Myocyte (in vitro differentiated cells): ENCODE results near the gene SSTR5. TPM values are rescaled to one million over a fixed set of nuclear protein-coding genes. Genes with fewer than 3 reads are reported as not detected.
"Not testable (repeated sequence)": the region's sequence is repeated elsewhere in the genome, so short reads cannot be mapped to it uniquely, and the experiment has no call there.

Source experiments
- DNase-seq: peaks from one replicate; pipeline ENCODE4 v3.0.0-alpha.2; 2012; ENCODE audit warnings: low read depth
- polyA plus RNA-seq: library from polyadenylated mRNA; unstranded; fragments of >200 nt; gene quantifications from one replicate; pipeline ENCODE4 v1.2.1, GENCODE V29; 2012; ENCODE audit warnings: missing spikeins
- total RNA-seq: library from RNA; depleted of rRNA; stranded (reverse); fragments of >200 nt; gene quantifications from 2 replicates; pipeline ENCODE4 v1.2.3, GENCODE V29; 2014

SSTR5 gene
- total RNA-seq: 0.29 and 1.6 TPM in 2 replicates
- 0.74 TPM for polyA plus RNA-seq

- no peak for DNase-seq
Measured at GRCh38 chr16:1072526-1073261, at the start of gene SSTR5. Gene SSTR5, plus strand, starts transcription at chr16:1072747. Its CDS starts 6,122 bp downstream, at chr16:1078869.

- no peak for DNase-seq
Measured at GRCh38 chr16:1024138-1024537, 48.4 kb upstream of the SSTR5 start.

- not testable (repeated sequence) for DNase-seq
Measured at GRCh38 chr16:1025183-1025809, 47.3 kb upstream of the SSTR5 start.

- no peak for DNase-seq
Measured at GRCh38 chr16:1026057-1026783, 46.3 kb upstream of the SSTR5 start.

- DNase-seq: peak; percentile 97
Measured at GRCh38 chr16:1026784-1027500, 45.6 kb upstream of the SSTR5 start.

GRCh38 chr16:1027501-1027815 lies 45.1 kb upstream of the SSTR5 start:
- DNase-seq: peak; percentile 67

GRCh38 chr16:1028056-1028455 lies 44.5 kb upstream of the SSTR5 start:
- no peak for DNase-seq

- DNase-seq: no peak
Measured at GRCh38 chr16:1028524-1029258, 43.9 kb upstream of the SSTR5 start.

GRCh38 chr16:1029259-1029545 lies 43.3 kb upstream of the SSTR5 start:
- DNase-seq: no peak

GRCh38 chr16:1030473-1030901 lies 42.1 kb upstream of the SSTR5 start:
- DNase-seq: no peak

- DNase-seq: no peak
Measured at GRCh38 chr16:1031666-1032065, 40.9 kb upstream of the SSTR5 start.

- no peak for DNase-seq
Measured at GRCh38 chr16:1032607-1033006, 39.9 kb upstream of the SSTR5 start.

GRCh38 chr16:1033128-1033679 lies 39.3 kb upstream of the SSTR5 start:
- no peak for DNase-seq

- no peak for DNase-seq
Measured at GRCh38 chr16:1034230-1035065, 38.1 kb upstream of the SSTR5 start.

GRCh38 chr16:1035066-1035415 lies 37.5 kb upstream of the SSTR5 start:
- DNase-seq: no peak

- DNase-seq: no peak
Measured at GRCh38 chr16:1036166-1036565, 36.4 kb upstream of the SSTR5 start.

- DNase-seq: peak; percentile 79
Measured at GRCh38 chr16:1036726-1037393, 35.7 kb upstream of the SSTR5 start.

- peak; percentile 88 for DNase-seq
Measured at GRCh38 chr16:1037394-1038257, 34.9 kb upstream of the SSTR5 start.
